Measurements from ENCODE around the gene ALLC. TPM values are rescaled to one million over a fixed set of nuclear protein-coding genes. Genes with fewer than 3 reads are reported as not detected.

ALLC gene
- total RNA-seq, 1 donor from 2014 or later: not detected

DNA sequence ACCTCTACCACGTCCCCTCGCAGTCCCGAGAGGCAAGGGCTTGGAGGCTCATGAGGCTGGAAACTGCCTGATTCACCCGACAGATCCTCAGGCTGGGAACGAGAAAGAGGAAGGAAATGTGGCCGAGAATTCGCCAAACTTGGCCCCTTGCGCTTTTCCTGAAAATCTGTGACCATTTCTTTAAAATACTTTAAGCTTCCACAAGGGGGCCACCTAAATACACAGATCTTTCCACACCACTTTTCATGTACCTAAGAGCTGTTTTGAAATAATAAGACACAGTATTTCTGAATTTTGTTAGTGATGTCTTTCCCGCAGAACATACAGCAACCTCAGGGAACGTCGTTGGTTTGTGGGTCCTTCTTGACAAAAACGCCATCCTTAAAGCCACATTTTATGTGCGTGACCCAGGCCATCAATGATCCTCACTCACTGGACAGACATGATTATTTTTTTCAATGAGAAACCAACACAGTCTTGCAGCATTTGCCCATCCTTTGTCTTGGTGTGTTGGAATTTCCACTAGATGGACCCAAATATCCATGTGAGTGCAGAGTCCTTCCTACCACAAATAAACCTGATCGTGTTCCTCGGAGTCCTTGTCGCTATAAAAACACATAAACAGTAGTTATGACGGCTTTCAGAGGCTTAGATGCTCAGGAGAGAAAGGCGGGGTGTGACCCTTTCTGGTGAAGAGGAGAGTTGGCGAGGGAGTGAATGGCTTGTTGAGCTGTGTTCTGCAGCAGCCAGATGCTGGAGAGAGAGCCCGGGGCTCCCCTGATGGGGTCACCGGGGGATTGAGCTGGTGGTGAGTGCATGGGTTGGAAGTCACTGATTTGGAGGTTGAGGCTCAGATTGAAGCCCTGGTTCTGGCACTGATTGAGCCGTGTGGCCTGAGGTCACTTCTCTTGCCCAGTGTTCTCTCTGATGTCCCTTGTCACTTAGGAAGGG lies 70.4 kb downstream of the ALLC start:
- DNase-seq: no peak
- intact Hi-C loops (cut with micrococcal nuclease): no loop called here
- ATAC-seq: no peak

DNA sequence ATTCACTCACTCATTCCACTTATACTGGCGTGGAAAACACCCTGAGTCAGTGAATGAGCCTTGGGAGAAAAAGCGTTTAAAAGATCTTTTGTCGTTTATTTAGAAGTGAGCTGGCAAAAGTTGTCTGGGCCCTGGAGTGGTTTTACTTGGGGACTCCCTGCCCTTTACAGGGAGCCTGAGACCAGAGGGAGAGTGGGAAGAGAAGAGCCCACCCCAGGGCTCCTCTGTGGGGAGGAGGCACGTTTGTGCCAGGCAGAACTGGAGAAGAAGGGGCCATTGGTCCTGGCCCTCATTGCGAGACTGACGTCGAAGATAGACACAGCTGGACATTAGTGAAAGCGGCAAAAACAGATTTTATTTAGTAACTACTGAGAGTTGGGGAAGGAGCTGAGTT lies 71.1 kb downstream of the ALLC start:
- no peak for DNase-seq
- intact Hi-C loops (cut with micrococcal nuclease): no loop called here

GRCh38 chr2:3729786-3730185 lies 71.8 kb downstream of the ALLC start:
- intact Hi-C loops (cut with micrococcal nuclease): no loop called here
- ATAC-seq (no peak), DNase-seq (no peak)

More for the DNA sequence above, 71.1 kb downstream of the ALLC start:
- ATAC-seq: no peak

DNA sequence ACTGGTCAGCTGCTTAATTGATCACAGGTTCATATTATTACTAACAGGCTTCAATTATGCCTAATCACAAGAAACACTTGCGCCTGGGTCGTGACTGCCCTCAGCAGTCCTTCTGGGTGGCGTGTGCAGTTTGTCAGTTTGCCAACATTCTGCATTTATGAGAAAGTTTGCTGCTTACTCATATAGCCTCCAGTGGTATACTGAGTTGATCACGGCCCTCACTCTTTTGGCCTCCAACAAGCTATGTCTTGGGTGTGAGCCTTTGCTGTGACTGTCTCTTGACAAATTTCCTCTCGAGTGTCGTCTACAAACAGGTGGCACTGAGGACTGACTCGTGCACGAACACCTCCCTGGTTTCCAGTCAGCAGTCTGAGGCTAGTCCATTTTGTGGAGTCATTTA lies 72.6 kb downstream of the ALLC start:
- no peak for DNase-seq
- intact Hi-C loops (cut with micrococcal nuclease): no loop called here
- ATAC-seq: no peak

DNA sequence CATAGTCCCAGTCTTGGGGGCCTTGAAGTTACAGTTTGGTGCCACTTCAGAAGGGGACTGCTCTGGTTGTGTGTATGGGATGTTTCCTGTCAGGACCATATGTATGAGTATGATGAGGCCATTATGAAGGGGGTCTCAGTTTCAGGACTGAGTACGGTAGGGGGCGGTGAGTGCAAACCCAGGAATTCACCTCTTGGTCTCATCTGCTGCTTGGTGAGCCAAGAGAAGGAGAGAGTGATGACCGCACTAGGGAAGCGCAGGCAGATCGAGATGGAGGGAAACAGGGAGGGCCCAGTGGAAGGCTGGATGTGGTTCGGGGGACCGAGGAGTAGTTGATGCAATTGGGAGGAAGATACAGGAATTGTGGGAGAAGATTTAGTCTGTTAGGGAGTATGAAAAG lies 73.8 kb downstream of the ALLC start:
- intact Hi-C loops (cut with micrococcal nuclease): no loop called here
- DNase-seq (no peak), ATAC-seq (no peak)

DNA sequence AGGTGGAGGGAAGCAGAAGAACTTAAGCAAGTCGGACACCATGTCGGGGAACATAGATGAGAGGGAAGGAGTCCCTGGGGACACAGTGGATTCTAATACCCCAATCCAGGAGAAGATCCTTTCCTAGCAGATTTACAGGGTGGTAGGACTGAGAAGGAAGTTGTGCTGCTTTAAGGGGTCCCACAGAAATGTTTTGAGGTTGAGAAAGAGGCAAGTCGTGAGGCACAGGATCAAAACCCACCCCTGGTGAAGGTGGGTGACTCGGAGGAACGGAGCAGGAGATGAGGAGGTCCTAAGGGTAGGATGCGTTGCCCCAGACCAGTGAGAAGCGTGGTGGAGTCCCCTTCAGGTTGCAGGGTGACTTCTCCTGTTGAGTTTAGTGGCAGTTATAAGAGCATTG lies 78.1 kb downstream of the ALLC start:
- no peak for ATAC-seq
- intact Hi-C loops (cut with micrococcal nuclease): no loop called here
- no peak for DNase-seq

DNA sequence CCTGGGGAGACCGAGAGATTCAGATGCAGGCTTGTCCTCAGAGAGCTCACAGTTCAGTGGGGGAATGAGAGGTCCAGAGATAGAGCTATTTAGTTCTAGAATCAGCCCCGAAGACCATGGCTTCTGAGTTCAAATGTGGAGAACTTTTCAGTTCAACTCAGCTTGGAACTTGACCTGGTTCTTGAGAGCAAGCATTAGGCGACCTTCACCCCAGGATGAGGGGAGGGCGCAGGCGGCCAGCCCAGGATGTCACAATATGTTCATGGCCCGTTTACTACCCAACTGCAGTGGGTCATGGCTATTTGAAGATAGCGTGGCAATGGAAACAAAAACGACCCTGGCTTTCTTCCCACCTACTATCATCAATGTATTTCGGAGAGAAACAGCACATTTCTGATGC lies 79.1 kb downstream of the ALLC start:
- no peak for DNase-seq
- intact Hi-C loops (cut with micrococcal nuclease): no loop called here
- ATAC-seq: no peak

DNA sequence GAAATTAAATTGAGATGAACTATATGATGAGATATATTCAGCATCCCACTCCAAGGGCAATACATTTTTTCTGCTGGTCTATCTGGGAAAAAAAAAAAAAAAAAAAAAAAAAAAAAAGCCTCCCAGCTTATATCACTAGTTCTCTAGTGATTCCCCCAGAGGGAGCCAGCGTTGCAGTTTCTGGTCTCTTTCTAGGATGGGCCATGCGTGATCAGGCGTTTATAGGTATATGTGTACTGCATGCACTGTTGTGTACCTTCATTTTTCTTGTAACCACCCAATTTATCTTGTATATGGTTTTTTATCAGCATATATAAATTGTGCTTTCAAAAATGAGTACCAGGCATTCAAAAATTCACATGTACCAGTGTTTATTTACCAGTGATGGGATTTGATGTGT lies 80.5 kb downstream of the ALLC start:
- ATAC-seq: no peak
- no peak for DNase-seq
- intact Hi-C loops (cut with micrococcal nuclease): no loop called here

DNA sequence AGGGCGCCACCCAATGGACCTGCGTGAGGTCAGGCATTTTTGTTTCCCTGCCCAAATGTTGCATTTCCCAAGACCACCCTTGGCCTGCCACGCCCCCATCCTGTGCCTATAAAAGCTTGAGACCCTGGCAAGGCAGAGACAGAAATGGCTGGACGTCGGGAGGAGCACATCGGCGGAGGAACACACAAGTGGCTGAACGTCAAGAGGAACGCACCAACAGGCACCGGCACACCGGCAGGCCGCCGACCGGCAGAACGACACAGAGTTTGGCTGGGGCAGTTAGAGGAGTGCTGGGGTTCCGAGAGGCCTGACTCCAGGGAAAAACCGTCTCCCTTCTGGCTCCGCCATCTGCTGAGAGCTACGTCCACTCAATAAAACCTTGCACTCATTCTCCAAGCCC lies 81.3 kb downstream of the ALLC start:
- intact Hi-C loops (cut with micrococcal nuclease): no loop called here
- no peak for ATAC-seq
- DNase-seq: no peak

- no peak for ATAC-seq
- intact Hi-C loops (cut with micrococcal nuclease): no loop called here
- no peak for DNase-seq
Measured at GRCh38 chr2:3741396-3741795, 83.4 kb downstream of the ALLC start.

DNA sequence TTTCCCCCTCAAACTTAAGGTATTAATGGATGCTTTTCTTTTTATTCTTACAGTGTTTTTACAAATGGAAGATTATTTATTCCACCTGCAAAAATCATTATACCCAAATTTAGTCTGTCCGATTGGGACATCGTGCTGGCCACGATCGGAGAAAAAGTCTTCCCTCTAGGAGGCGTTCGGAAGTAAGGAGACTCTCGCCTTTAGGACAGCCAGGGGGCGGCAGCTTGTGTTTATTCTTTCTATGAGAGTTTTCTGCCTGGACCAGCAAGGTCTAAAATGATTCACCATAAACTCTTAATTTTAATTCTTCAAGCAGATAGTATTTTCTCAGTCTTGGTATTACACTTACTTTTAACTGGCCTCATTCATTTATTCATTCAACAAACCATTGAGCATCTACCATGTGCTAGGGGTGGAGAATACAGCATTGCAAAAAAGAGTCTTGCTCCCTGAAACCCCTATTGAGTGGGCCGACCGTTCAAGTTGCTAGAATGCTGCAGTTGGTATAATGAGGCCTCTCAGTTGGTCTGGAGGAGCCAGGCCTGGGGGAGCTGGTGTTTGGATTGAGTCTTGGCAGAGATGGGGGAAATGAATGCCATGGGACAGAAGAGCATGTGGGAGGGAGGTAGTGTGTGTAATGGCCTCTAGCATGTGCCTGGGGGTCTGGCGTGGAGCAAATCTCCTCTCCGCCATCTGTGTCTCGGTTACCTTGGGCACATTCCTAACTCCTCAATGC lies 84.0 kb downstream of the ALLC start:
- intact Hi-C loops (cut with micrococcal nuclease): no loop called here
- DNase-seq (no peak), ATAC-seq (no peak)

DNA sequence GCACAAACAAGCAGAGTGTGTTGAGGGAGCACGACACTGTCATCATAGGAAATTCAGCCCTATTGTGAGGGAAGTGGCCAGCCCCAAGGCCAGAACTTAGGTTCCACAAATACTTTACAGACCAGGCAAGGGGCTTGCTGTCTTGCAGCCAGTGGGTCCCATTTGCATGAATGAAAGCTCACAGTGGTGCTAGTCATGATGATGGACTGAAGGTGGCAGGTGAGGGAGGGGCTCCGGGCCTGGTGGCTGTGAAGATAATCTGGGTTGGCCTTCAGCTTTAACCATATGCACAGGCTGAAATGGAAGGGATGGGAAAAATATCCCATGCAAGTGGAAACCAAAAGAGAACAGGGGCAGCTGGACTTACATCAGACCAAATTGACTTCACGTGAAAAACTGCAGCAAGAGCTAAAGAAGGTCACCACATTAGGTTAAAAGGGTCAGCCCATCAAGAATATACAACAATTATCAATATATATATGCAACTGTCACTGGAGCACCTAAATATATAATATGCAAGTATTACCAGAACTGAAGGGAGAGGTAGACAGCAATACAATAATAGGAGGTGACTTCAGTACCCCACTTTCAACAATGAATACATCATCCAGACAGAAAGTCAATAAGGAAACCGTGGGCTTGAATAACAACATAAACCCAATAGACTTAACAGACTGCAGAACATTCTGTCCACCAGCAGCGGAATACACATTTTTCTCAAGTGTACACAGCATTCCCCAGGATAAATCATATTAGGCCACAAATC lies 84.9 kb downstream of the ALLC start:
- ATAC-seq (no peak), DNase-seq (no peak)
- intact Hi-C loops (cut with micrococcal nuclease): no loop called here

- intact Hi-C loops (cut with micrococcal nuclease): no loop called here
- ATAC-seq (no peak), DNase-seq (no peak)
Measured at GRCh38 chr2:3743951-3744555, 86.1 kb downstream of the ALLC start.

GRCh38 chr2:3745920-3746319 lies 87.9 kb downstream of the ALLC start:
- DNase-seq (no peak), ATAC-seq (no peak)
- intact Hi-C loops (cut with micrococcal nuclease): no loop called here

DNA sequence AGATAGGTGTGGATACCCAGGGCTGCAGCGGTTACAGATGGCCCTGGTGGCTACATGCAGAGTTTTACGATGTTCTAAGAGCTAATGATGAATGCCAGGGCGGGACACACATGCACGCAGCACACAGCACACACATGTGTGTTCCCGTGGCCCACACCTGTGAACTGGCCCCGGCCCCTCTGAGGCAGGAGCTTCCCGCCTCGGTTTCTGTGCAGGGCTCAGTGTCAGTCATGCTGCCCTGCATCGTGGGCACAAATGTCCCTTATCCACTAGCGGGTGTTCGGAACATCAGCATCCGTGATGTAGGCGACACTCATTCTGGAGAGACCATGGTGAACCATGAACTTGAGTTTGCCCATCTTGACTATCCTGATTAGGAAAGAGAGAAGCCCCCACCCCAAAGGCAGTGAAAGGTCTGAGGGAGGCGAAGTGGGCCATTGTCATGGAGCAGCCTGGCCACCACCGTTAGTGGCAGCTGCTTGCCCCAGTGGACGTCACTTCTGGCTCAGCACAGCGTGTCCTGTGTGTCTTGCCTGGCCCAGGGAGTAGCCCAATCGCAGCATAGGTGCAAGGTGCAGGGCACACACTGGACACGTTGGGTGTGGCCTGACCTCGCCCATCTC lies 89.1 kb downstream of the ALLC start:
- intact Hi-C loops (cut with micrococcal nuclease): no loop called here
- DNase-seq (no peak), ATAC-seq (no peak)

DNA sequence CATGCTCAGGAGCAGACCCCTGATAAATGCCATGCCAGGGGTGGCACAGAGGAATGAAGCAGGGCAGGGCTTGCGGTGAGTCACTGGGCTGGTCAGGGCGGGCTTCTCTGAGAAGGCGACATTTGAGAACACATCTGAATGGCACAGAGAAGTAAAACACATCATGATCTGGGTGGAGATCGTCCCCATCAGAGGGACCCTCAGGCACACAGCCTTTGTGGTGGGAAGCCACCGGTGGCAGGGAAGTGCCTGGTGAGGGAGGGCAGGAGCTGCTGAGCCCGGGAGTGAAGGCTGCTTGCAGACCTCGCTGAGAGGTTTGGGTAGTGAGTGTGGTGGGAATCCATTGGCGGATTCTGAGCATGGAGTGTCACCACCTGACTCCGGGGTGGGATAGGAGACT lies 89.8 kb downstream of the ALLC start:
- DNase-seq (no peak), ATAC-seq (no peak)
- intact Hi-C loops (cut with micrococcal nuclease): no loop called here

DNA sequence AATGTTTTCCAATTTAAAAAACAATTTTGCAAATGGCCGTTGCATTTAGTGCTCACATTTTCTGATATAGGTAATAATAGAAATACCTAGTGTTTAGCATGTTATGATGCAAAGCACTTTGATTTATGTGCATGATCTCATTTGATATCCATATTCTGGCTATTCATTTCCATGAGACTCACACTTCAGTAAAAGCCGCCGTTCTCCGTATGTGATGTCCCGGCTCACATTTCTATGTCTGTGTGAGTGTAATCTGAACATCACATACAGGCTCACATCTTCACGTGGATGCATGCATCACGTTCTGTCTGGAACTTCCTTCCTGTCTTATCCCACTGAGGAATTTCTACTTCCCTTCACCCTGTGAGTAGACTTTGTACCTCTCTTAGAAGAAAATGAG lies 91.2 kb downstream of the ALLC start:
- ATAC-seq (no peak), DNase-seq (no peak)
- intact Hi-C loops (cut with micrococcal nuclease): no loop called here

DNA sequence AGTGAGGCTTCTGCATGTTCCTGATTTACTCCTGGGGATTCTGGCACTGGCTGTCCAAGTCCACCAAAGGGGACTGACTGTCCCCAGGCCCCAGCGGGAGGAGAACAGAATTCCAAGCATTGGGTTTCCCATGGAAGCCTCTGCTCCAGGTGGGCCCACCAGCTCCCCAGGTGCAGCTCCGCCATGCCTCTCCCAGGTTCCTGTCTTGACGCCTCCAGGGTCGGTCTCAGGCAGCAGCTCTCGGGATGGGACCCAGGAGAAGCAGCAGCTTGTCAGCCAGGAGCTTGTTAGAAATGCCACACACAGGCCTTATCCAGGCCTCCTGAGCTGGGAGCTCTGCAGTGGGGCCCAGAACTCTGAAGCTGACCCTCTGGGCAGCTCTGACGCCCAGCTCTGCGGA lies 93.3 kb downstream of the ALLC start:
- intact Hi-C loops (cut with micrococcal nuclease): no loop called here
- no peak for ATAC-seq
- no peak for DNase-seq

DNA sequence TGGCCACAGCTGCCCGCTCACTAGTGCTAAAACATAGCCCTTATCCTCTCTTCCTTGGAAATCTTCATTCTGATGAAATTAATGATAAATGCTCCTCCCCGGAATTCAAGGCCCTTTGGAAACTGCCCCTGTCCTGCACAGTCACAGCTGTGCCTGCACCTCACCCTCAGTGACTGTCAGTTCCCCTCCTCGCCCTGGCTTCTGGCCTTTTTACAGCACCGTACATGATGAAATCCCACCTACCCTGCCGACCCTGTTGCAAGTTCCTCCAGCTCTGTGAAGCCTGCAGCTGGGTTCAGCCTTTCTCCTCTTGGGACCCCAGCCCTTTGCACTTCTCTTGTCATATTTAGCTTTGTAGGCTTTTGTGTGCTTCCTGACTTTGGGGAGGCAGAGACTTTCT lies 93.8 kb downstream of the ALLC start:
- DNase-seq: no peak
- intact Hi-C loops (cut with micrococcal nuclease): no loop called here
- ATAC-seq: no peak
